HUES6 (cell line): ENCODE results near the gene NPPB.
"Not testable (repeated sequence)": the region's sequence is repeated elsewhere in the genome, so short reads cannot be mapped to it uniquely, and the experiment has no call there.

Experiments
- H3K27ac ChIP-seq: 2 replicates; pipeline ENCODE4 v1.7.0; 2013; ENCODE audit warnings: low read depth, mild to moderate bottlenecking, low read length, inconsistent platforms
- H3K27me3 ChIP-seq: 2 replicates; pipeline ENCODE4 v1.6.1; 2013; ENCODE audit warnings: low read length; ENCODE audit not compliant: control insufficient read depth, insufficient read depth
- H3K36me3 ChIP-seq: 2 replicates; pipeline ENCODE4 v1.6.1; 2013; ENCODE audit warnings: low read length; ENCODE audit not compliant: control insufficient read depth, insufficient read depth
- H3K4me1 ChIP-seq: 2 replicates; pipeline ENCODE4 v1.6.1; 2013; ENCODE audit warnings: low read length; ENCODE audit not compliant: control insufficient read depth, insufficient read depth
- H3K4me3 ChIP-seq: 2 replicates; pipeline ENCODE4 v1.5.1; 2013; ENCODE audit warnings: low read depth, low read length
- H3K9ac ChIP-seq: one replicate; pipeline ENCODE4 v1.6.1; 2013; ENCODE audit warnings: mild to moderate bottlenecking, low read length
- H3K9me3 ChIP-seq: 2 replicates; pipeline ENCODE4 v1.6.1; 2013; ENCODE audit warnings: low read depth, low read length; ENCODE audit not compliant: control insufficient read depth, insufficient read depth

The NPPB gene

DNA sequence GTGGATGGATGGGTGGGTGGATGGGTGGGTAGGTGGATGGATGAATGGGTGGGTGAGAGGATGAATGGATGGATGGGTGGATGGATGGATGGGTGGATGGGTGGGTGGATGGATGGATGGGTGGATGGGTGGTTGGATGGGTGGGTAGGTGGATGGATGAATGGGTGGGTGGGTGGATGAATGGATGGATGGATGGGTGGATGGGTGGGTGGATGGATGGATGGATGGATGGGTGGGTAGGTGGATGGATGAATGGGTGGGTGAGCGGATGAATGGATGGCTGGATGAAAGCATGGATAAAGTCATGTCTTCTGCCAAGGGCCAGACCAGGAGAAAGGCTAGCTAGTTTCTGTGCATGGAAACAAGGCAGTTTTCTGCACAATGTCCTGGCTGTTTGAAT is 35.8 kb upstream of the NPPB start:
- not testable (repeated sequence) for H3K4me1 ChIP-seq, H3K36me3 ChIP-seq, H3K9ac ChIP-seq, H3K4me3 ChIP-seq, H3K27ac ChIP-seq, H3K9me3 ChIP-seq
- H3K27me3 ChIP-seq, result peaks cover 19% of the 10 kb centered on the region

GRCh38 chr1:11893907-11894251 is 35.1 kb upstream of the NPPB start:
- Histone ChIP-seq H3K4me1 (no peaks in the 10 kb centered on the region), H3K4me3 (no peak overlapping the region), H3K27ac (no peak overlapping the region), H3K36me3 (no peaks in the 10 kb centered on the region), H3K9ac (no peak overlapping the region), H3K27me3 (peaks cover 13% of the 10 kb centered on the region), H3K9me3 (no peaks in the 10 kb centered on the region)

DNA sequence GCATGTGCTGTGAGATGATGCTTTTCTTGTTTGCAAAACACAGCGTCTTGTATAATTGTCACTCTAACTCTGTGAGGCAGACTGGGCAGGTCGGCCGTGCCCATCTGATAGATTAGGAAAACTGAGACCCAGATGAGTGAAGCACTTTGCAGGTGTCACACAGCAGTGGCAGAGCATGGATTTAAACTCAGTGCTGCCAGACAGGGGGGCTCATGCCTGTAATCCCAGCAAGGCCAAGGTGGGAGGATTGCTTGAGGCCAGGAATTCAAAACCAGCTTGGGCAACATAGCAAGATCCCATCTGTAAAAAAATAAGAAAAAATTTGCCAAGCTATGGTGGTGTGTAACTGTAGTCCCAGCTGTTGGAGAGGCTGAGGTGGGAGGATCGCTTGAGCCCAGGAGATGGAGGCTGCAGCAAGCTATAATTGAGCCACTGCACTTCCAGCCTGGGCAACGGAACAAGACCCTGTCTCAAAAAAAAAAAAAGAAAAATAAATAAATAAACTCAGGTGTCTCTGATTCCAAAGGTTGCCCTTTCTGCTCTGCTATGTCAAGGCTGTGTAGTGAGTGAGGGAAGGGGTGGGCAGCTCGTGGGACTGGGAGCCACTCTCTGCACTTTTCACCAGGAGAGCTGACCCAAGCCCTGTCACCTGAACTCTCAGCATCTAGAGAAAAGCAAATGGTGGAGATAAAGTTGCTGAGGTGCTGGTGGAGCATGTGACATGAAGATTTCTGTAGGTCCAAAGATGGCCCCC is 32.9 kb upstream of the NPPB start:
- Histone ChIP-seq H3K4me3 (no peak overlapping the region), H3K27me3 (no peaks in the 10 kb centered on the region; the same call in 1 of the 2 replicates), H3K36me3 (no peaks in the 10 kb centered on the region)

DNA sequence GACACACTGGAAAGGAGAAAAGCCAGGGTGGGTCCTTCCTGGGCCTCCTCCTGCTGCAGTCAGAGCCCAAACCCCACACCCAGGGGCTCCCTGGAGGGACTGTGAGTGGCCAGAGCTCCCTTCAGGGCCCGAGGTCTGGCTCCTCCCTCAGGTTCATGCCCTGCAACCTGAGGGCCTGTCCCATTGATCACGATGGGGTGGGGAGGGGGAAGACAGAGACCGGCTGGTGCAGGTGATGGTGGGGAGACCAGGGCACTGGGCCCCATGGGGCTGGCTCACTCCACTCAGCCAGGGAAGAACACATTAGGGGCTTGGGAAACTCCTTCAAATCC is 30.1 kb upstream of the NPPB start:
- H3K27ac ChIP-seq, result no peak overlapping the region
- H3K36me3 ChIP-seq, result no peaks in the 10 kb centered on the region
- H3K4me1 ChIP-seq, result no peaks in the 10 kb centered on the region
- no peaks in the 10 kb centered on the region for H3K9me3 ChIP-seq
- no peak overlapping the region for H3K9ac ChIP-seq
- no peak overlapping the region for H3K4me3 ChIP-seq
- H3K27me3 ChIP-seq, result no peaks in the 10 kb centered on the region; the same call in 1 of the 2 replicates

More for the DNA sequence above, 32.9 kb upstream of the NPPB start:
- H3K9ac ChIP-seq, result no peak overlapping the region
- H3K27ac ChIP-seq, result no peak overlapping the region
- H3K9me3 ChIP-seq, result no peaks in the 10 kb centered on the region
- no peaks in the 10 kb centered on the region for H3K4me1 ChIP-seq

DNA sequence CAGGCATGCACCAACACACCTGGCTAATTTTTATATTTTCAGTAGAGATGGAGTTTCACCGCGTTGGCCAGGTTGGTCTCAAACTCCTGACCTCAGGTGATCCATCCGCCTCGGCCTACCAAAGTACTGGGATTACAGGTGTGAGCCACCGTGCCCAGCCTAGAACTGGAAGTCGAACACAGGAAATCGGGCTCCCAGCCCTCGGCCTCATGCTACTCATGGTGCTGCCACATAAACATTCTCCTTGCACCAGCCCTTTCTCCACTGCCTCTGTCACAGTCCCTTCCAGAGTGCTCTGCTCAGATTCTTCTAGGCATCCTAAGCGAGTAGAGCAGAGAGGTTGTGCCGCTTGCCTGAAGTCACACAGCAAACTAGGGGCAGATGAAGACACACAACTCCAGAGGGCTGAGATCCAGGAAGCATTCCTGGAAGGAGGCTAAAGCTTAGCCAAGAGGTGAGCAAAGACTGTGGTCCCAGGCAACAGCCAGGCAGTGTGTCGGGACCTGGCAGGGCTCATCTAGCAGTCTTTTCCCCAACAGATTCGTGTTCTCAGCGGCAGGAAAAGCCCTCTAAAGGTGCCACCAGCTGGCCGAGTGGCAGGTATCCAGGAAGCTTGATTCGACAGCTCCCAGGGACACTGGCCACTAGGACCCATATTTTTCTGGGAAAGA is 29.6 kb upstream of the NPPB start:
- Histone ChIP-seq H3K27me3 (no peaks in the 10 kb centered on the region; the same call in 1 of the 2 replicates), H3K4me3 (no peak overlapping the region), H3K27ac (no peak overlapping the region), H3K9me3 (no peaks in the 10 kb centered on the region), H3K4me1 (peaks cover 1% of the 10 kb centered on the region), H3K36me3 (no peaks in the 10 kb centered on the region), H3K9ac (no peak overlapping the region)

DNA sequence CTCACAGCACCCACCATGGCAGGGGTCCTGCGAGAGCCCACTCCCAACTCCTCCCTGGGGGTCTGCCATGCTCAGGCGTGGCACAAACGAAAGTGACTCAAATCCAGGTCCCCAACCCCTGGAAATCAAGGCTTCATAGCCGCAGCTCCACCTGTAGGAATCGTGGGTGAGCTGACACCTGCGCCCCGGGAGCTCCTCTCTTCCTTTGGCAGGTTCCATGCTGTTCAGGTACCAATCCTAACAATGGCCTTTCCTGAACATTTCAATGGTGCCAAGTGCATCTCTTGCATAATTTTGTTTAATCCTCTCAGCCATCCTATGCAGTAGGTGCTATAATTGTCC is 28.9 kb upstream of the NPPB start:
- H3K4me1 ChIP-seq, result peaks cover 8% of the 10 kb centered on the region
- H3K27me3 ChIP-seq, result no peaks in the 10 kb centered on the region; the same call in 1 of the 2 replicates
- H3K36me3 ChIP-seq, result no peaks in the 10 kb centered on the region
- no peak overlapping the region for H3K9ac ChIP-seq
- no peak overlapping the region for H3K4me3 ChIP-seq
- H3K27ac ChIP-seq, result no peak overlapping the region
- no peaks in the 10 kb centered on the region for H3K9me3 ChIP-seq

DNA sequence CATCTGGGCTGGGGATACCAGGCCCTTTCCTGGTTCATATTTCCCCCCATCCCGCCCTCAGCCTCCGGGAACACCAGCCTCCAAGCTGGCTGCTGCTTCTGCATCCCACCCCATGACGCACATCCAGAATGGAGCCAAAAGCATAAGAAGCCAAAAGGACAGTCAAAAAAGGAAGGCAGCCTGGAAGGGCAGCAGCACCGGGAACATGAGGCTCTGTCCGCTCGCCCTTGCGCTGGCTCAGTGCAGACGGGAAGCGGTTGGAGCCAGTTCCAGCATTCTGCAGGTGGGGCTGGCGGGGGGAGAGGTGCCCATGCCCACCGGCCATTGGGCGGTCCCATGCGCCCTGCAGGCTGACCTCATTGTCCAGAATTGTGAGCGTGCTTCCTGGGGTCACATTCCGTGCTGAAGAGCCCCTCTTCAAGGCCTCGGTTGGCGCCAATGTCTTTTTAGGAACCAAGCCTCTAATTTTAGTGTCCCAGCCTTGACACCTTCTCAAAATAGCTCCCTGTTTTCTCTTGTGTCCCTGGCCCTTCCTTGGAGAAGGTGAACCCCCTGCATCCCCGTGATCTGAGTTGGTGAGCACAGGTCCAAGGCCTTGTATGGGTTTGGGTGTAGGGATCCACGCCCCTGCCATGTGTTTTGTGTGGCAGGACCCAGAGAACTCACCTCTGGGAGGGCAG is 28.4 kb upstream of the NPPB start:
- Histone ChIP-seq H3K9me3 (no peaks in the 10 kb centered on the region; the same call in 1 of the 2 replicates), H3K4me1 (peaks cover 9% of the 10 kb centered on the region), H3K36me3 (no peaks in the 10 kb centered on the region), H3K4me3 (no peak overlapping the region), H3K27ac (no peak overlapping the region), H3K27me3 (no peaks in the 10 kb centered on the region), H3K9ac (no peak overlapping the region)

GRCh38 chr1:11885916-11886315 is 27.2 kb upstream of the NPPB start:
- Histone ChIP-seq H3K9me3 (no peaks in the 10 kb centered on the region; the same call in 1 of the 2 replicates), H3K4me3 (no peak overlapping the region), H3K27me3 (no peaks in the 10 kb centered on the region), H3K36me3 (no peaks in the 10 kb centered on the region), H3K9ac (no peak overlapping the region), H3K4me1 (peaks cover 9% of the 10 kb centered on the region), H3K27ac (no peak overlapping the region)

DNA sequence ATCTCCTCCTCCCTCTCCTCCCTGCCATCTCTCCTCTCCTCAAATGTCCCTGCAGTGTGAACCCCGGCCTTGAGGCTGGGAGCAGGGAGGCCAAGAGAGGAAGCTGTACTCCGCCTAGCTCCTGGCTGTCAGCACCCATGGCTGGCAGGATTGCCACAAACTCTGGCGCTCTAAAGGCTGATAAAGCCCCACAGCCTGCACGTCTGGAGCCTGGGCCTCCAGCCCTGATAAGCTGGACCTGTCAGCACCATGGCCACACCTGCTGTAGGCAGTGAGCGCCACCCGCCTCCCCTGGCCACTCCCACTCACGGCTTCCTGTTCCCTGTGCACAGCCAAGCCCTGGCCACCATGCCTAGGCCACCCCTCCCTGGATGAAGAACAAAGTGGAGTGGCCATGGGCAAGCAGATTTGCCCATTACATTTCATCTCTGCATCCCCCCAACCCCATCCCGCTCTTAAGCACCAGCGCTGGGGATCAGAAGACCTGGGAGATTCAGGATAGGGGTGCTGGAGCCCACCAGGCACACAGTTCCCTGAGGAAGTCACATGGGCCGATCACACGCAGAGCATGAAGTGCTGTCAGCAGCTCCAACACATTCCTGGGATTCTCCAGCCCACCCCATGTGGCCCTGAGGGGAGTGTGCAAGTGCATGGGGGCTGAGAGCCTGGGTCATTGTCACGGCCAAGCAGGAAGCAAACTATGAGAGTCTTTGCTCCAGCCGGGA is 24.2 kb upstream of the NPPB start:
- H3K27ac ChIP-seq, result no peak overlapping the region
- H3K4me3 ChIP-seq, result no peak overlapping the region; the same call in 1 of the 2 replicates
- no peaks in the 10 kb centered on the region for H3K36me3 ChIP-seq
- peaks cover 9% of the 10 kb centered on the region for H3K4me1 ChIP-seq
- H3K27me3 ChIP-seq, result no peaks in the 10 kb centered on the region
- no peaks in the 10 kb centered on the region; the same call in 1 of the 2 replicates for H3K9me3 ChIP-seq
- no peak overlapping the region for H3K9ac ChIP-seq

DNA sequence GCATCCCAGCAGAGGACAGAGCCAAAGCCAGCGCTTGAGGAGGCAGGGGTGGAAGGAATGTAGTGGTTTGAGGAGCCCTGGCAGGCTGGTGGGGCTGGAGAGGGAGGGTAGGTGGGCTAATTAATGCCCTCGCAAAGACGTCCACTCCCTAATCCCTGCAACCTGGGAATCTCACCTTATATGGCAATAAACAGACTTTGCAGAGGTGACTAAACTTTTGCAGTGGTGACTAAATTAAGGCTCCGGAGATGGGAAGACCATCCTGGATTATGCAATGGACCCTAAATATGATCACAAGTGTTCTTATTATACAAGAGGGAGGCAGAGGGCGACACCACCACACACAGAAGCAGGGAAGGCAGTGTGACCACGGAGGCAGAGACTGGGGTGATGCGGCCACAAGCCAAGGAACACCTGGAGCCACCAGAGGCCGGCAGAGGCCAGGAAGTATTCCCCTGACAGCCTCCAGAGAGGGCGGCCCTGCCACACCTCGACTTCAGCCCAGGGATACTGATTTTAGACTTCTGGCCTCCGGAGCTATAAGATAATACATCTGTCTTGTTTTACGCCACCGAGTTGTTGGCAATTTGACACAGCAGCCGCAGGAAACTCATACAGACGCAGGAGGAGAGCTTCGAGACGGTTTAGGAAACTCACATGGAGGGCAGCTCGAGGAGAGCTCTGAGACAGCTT is 23.1 kb upstream of the NPPB start:
- H3K9me3 ChIP-seq, result no peaks in the 10 kb centered on the region; the same call in 1 of the 2 replicates
- no peaks in the 10 kb centered on the region for H3K36me3 ChIP-seq
- no peaks in the 10 kb centered on the region for H3K27me3 ChIP-seq
- no peak overlapping the region for H3K27ac ChIP-seq
- H3K9ac ChIP-seq, result no peak overlapping the region
- no peak overlapping the region for H3K4me3 ChIP-seq
- H3K4me1 ChIP-seq, result peaks cover 9% of the 10 kb centered on the region
